GM12891 (cell line): Measurements from ENCODE around the gene ZNF283.
A peak's percentile ranks its signal among the peaks of the same experiment; 100 is the strongest.
"Not testable (repeated sequence)": the region's sequence is repeated elsewhere in the genome, so short reads cannot be mapped to it uniquely, and the experiment has no call there.

Experiments
- DNase-seq: peaks from one replicate; pipeline ENCODE4 v3.0.0; 2011; ENCODE audit warnings: low spot score; ENCODE audit not compliant: insufficient read length
- FAIRE-seq: peaks from 2 replicates; lab custom pipeline; 2011; peaks lifted over from hg19 to GRCh38; lab: Jason Lieb, UNC
- PAX5 ChIP-seq: IDR thresholded peaks from 2 replicates; pipeline ENCODE4 v1.6.1; 2011; ENCODE audit warnings: low read length, moderate library complexity, mild to moderate bottlenecking; ENCODE audit not compliant: insufficient read depth, severe bottlenecking
- POLR2A ChIP-seq: IDR thresholded peaks from 2 replicates; pipeline ENCODE4 v1.6.1; 2011; ENCODE audit warnings: low read depth, low read length, control low read depth
- POLR2AphosphoS5 ChIP-seq: IDR thresholded peaks from 2 replicates; pipeline ENCODE4 v1.6.1; 2011; ENCODE audit warnings: low read depth, low read length, control low read depth
- POU2F2 ChIP-seq: IDR thresholded peaks from 2 replicates; pipeline ENCODE4 v1.6.1; 2011; ENCODE audit warnings: low read depth, mild to moderate bottlenecking, control low read depth, low read length, moderate library complexity
- SPI1 ChIP-seq: IDR thresholded peaks from 2 replicates; pipeline ENCODE4 v1.6.1; 2011; ENCODE audit warnings: low read depth, low read length, control low read depth
- TAF1 ChIP-seq: IDR thresholded peaks from 2 replicates; pipeline ENCODE4 v1.6.1; 2011; ENCODE audit warnings: low read depth, low read length, control low read depth

The ZNF283 gene

GRCh38 chr19:43812688-43813087, 14.4 kb upstream of the ZNF283 start:
- FAIRE-seq (no peak), DNase-seq (no peak)
- no peak for TF ChIP-seq TAF1
- no peak for TF ChIP-seq POLR2AphosphoS5
- no peak for TF ChIP-seq POLR2A
- no peak for TF ChIP-seq PAX5

GRCh38 chr19:43814663-43815352, 12.3 kb upstream of the ZNF283 start:
- no peak for DNase-seq
- no peak for TF ChIP-seq POU2F2
- TF ChIP-seq PAX5: no peak
- TF ChIP-seq POLR2AphosphoS5: no peak
- no peak for TF ChIP-seq SPI1
- no peak for TF ChIP-seq POLR2A
- TF ChIP-seq TAF1: no peak
- no peak for FAIRE-seq

GRCh38 chr19:43817454-43817853, 9.7 kb upstream of the ZNF283 start:
- DNase-seq, FAIRE-seq: not testable (repeated sequence)

- TF ChIP-seq POLR2A: no peak
- no peak for TF ChIP-seq PAX5
- TF ChIP-seq TAF1: no peak
- no peak for TF ChIP-seq POLR2AphosphoS5
- no peak for TF ChIP-seq SPI1
- TF ChIP-seq POU2F2: no peak
- FAIRE-seq: no peak
- no peak for DNase-seq
Measured at GRCh38 chr19:43818500-43818899, 8.6 kb upstream of the ZNF283 start.

- DNase-seq (no peak), FAIRE-seq (peak; percentile 69)
- TF ChIP-seq PAX5: no peak
Measured at GRCh38 chr19:43820098-43820883, 6.8 kb upstream of the ZNF283 start.

GRCh38 chr19:43820884-43821215, 6.3 kb upstream of the ZNF283 start:
- FAIRE-seq: no peak
- no peak for DNase-seq
- TF ChIP-seq POLR2AphosphoS5 (no peak), POLR2A (no peak), TAF1 (no peak), POU2F2 (no peak), SPI1 (no peak), PAX5 (no peak)

GRCh38 chr19:43823856-43824255, 3.3 kb upstream of the ZNF283 start:
- DNase-seq, FAIRE-seq: not testable (repeated sequence)

GRCh38 chr19:43824572-43824971, 2.5 kb upstream of the ZNF283 start:
- not testable (repeated sequence) for FAIRE-seq, DNase-seq

GRCh38 chr19:43839139-43839538, 12.0 kb downstream of the ZNF283 start:
- DNase-seq: no peak
- no peak for FAIRE-seq
- TF ChIP-seq POLR2A: no peak
- no peak for TF ChIP-seq POLR2AphosphoS5
- no peak for TF ChIP-seq TAF1
- no peak for TF ChIP-seq PAX5
- no peak for TF ChIP-seq POU2F2
- no peak for TF ChIP-seq SPI1

GRCh38 chr19:43842007-43842406, 14.9 kb downstream of the ZNF283 start:
- TF ChIP-seq PAX5 (no peak), TAF1 (no peak), POU2F2 (no peak), POLR2AphosphoS5 (no peak), SPI1 (no peak), POLR2A (no peak)
- DNase-seq: no peak
- FAIRE-seq: no peak

GRCh38 chr19:43847246-43847645, 20.1 kb downstream of the ZNF283 start:
- FAIRE-seq: peak; percentile 43
- TF ChIP-seq POU2F2: no peak
- TF ChIP-seq SPI1: no peak
- TF ChIP-seq TAF1: no peak
- DNase-seq: no peak
